ENCODE data around the gene PMVK.

GRCh38 chr1:154936555-154937084 is at the start of gene PMVK:
- TF ChIP-seq EP300 (IDR thresholded peaks at IDR 0.05), result peak in 1 of 2 donors; percentile 86
- peak; percentile 17 to 78 for TF ChIP-seq POLR2A (IDR thresholded peaks at IDR 0.05)
- TF ChIP-seq CTCF (IDR thresholded peaks at IDR 0.05), result peak; percentile 23 to 67 (median 45)

All from tibial nerve (tissue), 4 donors.